ENCODE measurements around the gene KANK4. TPM values are rescaled to one million over a fixed set of nuclear protein-coding genes. Genes with fewer than 3 reads are reported as not detected.

KANK4 gene
- total and polyA plus RNA-seq, 9 donors: 6.6 to 17.1 (median 12.7) TPM

GRCh38 chr1:62357916-62358315, 38.7 kb upstream of the KANK4 start:
- Histone ChIP-seq H3K9me3 (replicated peaks; ENCODE audit: control insufficient read depth, low read depth, low read length) (no peaks in the 10 kb centered on the region), H3K27me3 (ENCODE audit: control insufficient read depth, insufficient read depth, low read length) (no peaks in the 10 kb centered on the region), H3K4me1 (ENCODE audit: control insufficient read depth, insufficient read depth, low read length) (peaks cover 19% of the 10 kb centered on the region), H3K36me3 (ENCODE audit: control insufficient read depth, insufficient read depth, low read length) (no peaks in the 10 kb centered on the region), H3K4me3 (ENCODE audit: low read length) (no peak overlapping the region), H3K27ac (ENCODE audit: low read length) (no peak overlapping the region)
- DNase-seq: no peak
- no CpG with 5 or more reads among the region's 6 CpGs for WGBS (ENCODE audit: insufficient coverage)

DNA sequence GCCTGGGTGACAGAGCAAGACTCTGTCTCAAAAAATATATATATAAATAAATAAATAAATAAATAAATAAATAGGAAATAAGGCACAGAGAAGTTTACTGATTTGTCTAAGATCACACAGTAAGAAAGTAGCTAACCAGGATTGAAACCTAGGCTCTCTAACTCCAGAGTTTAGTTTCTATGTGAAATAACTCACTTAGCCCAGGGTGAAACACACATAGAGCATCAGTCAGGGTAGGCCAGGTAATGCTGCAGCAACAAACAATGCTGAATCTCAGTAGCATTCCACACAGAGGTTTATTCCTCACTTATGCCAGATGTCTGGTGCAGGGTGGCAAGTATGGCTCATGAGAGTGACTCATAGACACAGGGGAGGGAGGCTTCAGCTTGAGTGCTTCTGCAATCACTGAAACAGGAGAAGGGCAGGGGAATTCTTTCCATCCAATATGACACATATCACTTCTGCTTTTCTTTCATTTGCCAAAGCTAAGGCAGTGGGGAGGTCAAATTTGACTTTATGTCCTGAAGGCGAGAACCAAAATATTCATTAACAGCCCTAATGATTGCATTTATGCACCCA, 37.1 kb upstream of the KANK4 start:
- no CpG with 5 or more reads among the region's 1 CpG for WGBS (ENCODE audit: insufficient coverage)
- no peak for DNase-seq
- H3K9me3 ChIP-seq (replicated peaks; ENCODE audit: control insufficient read depth, low read depth, low read length): no peaks in the 10 kb centered on the region
- H3K27me3 ChIP-seq (ENCODE audit: control insufficient read depth, insufficient read depth, low read length): no peaks in the 10 kb centered on the region
- no peak overlapping the region for H3K27ac ChIP-seq (ENCODE audit: low read length)
- H3K4me3 ChIP-seq (ENCODE audit: low read length): no peak overlapping the region
- peaks cover 8% of the 10 kb centered on the region for H3K4me1 ChIP-seq (ENCODE audit: control insufficient read depth, insufficient read depth, low read length)
- no peaks in the 10 kb centered on the region for H3K36me3 ChIP-seq (ENCODE audit: control insufficient read depth, insufficient read depth, low read length)

- DNase-seq: no peak
- no peaks in the 10 kb centered on the region for H3K9me3 ChIP-seq (replicated peaks; ENCODE audit: control insufficient read depth, low read depth, low read length)
- H3K27ac ChIP-seq (ENCODE audit: low read length): no peak overlapping the region
- whole genome bisulfite sequencing (ENCODE audit: insufficient coverage): 88% methylated on average over 7 of the region's 8 CpGs
- H3K36me3 ChIP-seq (ENCODE audit: control insufficient read depth, insufficient read depth, low read length): no peaks in the 10 kb centered on the region
- H3K27me3 ChIP-seq (ENCODE audit: control insufficient read depth, insufficient read depth, low read length): no peaks in the 10 kb centered on the region
- H3K4me1 ChIP-seq (ENCODE audit: control insufficient read depth, insufficient read depth, low read length): peaks cover 5% of the 10 kb centered on the region
- H3K4me3 ChIP-seq (ENCODE audit: low read length): no peak overlapping the region
These were observed 35.9 kb upstream of the KANK4 start for GRCh38 chr1:62355095-62355494.

DNA sequence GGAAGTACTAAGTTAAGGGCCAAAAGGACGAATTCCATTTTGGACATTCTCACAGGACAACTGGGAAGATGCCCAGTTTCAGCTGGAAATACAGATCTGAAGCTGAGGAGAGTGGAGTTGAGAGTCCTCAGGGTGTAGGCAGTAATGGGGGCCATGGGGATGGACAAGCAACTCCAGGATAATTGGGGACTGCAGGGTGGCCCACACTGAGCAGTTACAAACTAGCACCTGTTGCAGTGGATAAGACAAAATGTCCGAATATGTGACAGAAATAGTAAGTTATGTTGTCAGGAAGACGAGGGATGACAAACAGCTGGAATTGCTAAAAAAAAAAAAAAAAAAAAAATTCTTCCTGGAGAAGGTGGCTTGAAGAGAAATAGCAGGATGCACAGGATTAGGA, 34.6 kb upstream of the KANK4 start:
- Histone ChIP-seq H3K36me3 (ENCODE audit: control insufficient read depth, insufficient read depth, low read length) (no peaks in the 10 kb centered on the region), H3K9me3 (replicated peaks; ENCODE audit: control insufficient read depth, low read depth, low read length) (no peaks in the 10 kb centered on the region), H3K4me1 (ENCODE audit: control insufficient read depth, insufficient read depth, low read length) (peaks cover 5% of the 10 kb centered on the region), H3K27ac (ENCODE audit: low read length) (no peak overlapping the region), H3K4me3 (ENCODE audit: low read length) (no peak overlapping the region), H3K27me3 (ENCODE audit: control insufficient read depth, insufficient read depth, low read length) (no peaks in the 10 kb centered on the region)
- no peak for DNase-seq
- WGBS (ENCODE audit: insufficient coverage): 24% methylated on average over 3 of the region's 3 CpGs

DNA sequence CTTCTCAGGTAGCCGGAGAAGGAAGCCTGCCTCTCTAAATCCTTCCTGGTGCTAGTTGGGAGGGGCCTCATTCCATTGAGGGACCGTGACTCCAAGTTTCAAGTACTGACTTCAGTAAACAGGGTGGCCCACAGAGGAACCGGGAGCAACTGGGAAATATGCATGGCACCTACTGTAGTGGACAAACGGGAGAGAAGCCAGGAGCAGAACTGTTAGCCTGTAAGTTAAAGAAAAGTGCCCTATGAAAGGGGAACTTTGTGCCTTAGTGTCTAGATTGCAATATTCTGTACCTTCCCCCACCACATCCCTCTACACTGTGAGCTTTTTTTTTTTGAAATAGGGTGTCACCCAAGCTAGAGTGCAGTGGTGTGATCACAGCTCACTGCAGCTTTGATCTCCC, 33.2 kb upstream of the KANK4 start:
- no peak for DNase-seq
- no peaks in the 10 kb centered on the region for H3K27me3 ChIP-seq (ENCODE audit: control insufficient read depth, insufficient read depth, low read length)

DNA sequence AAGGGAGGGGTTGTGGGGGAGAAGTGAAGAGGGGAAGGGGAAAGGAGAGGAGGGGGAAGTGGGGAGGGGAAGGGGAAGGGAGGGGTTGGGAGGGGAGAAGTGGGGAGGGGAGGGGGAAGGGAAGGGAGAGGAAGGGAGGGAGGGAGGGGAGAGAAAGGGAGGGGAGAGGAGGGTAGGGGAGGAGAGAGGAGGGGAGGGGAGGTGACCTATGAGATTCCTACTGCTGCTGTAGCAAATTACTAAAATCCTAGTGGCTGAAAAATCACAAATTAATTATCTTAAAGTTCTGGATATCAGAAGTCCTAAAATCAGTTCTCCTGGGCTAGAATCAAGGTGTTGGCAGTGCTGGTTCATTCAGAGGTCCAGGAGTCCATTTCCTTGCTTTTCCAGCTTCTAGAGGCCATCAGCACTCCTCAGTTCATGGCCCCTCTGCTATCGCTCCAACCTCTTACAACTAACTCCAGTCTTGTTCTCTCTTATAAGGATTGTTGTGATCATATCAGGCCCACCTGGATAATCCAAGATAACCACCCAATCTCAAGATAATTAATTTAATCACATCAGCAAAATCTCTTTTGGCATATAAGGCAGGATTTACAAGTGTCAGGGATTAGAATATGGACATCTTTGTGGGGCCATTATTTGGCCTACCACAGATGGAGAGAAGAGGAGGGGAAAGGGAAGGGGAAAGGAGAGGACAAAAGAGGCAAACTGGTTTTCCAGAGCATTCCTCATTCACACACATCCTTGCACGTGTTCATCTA, 30.4 kb upstream of the KANK4 start:
- no peak overlapping the region for H3K27ac ChIP-seq (ENCODE audit: low read length)
- no peak for DNase-seq
- H3K27me3 ChIP-seq (ENCODE audit: control insufficient read depth, insufficient read depth, low read length): no peaks in the 10 kb centered on the region
- H3K36me3 ChIP-seq (ENCODE audit: control insufficient read depth, insufficient read depth, low read length): no peaks in the 10 kb centered on the region
- H3K9me3 ChIP-seq (replicated peaks; ENCODE audit: control insufficient read depth, low read depth, low read length): no peaks in the 10 kb centered on the region
- peaks cover 12% of the 10 kb centered on the region for H3K4me1 ChIP-seq (ENCODE audit: control insufficient read depth, insufficient read depth, low read length)
- no CpG with 5 or more reads among the region's 2 CpGs for WGBS (ENCODE audit: insufficient coverage)
- no peak overlapping the region for H3K4me3 ChIP-seq (ENCODE audit: low read length)

More for the DNA sequence above, 33.2 kb upstream of the KANK4 start:
- Histone ChIP-seq H3K27ac (ENCODE audit: low read length) (no peak overlapping the region), H3K4me3 (ENCODE audit: low read length) (no peak overlapping the region), H3K4me1 (ENCODE audit: control insufficient read depth, insufficient read depth, low read length) (peaks cover 6% of the 10 kb centered on the region), H3K9me3 (replicated peaks; ENCODE audit: control insufficient read depth, low read depth, low read length) (no peaks in the 10 kb centered on the region), H3K36me3 (ENCODE audit: control insufficient read depth, insufficient read depth, low read length) (no peaks in the 10 kb centered on the region)
- WGBS (ENCODE audit: insufficient coverage): 100% methylated on average over 2 of the region's 4 CpGs

DNA sequence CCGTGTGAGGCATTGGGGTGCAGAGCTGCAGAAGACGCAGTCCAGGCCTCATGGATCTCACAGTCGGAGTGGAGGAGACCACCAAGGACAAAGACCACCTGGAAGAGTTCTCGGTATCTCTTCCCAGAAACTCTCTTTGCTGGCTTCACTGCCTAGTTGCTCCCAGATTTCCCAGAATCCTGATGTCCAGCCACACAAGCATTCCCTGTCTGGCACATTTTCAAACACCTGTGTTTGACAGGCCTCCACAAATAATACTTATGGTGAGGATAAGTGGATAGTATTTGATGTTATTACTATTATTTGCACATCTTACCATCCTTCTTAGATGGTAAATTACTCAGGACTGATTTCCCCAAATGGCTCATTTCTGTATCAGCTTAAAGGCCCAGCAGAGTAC, 27.7 kb upstream of the KANK4 start:
- Histone ChIP-seq H3K27ac (ENCODE audit: low read length) (no peak overlapping the region), H3K4me1 (ENCODE audit: control insufficient read depth, insufficient read depth, low read length) (peaks cover 7% of the 10 kb centered on the region), H3K4me3 (ENCODE audit: low read length) (no peak overlapping the region), H3K36me3 (ENCODE audit: control insufficient read depth, insufficient read depth, low read length) (no peaks in the 10 kb centered on the region), H3K27me3 (ENCODE audit: control insufficient read depth, insufficient read depth, low read length) (no peaks in the 10 kb centered on the region), H3K9me3 (replicated peaks; ENCODE audit: control insufficient read depth, low read depth, low read length) (no peaks in the 10 kb centered on the region)
- DNase-seq: peak; percentile 55
- WGBS (ENCODE audit: insufficient coverage): 40% methylated on average over 2 of the region's 4 CpGs

- Histone ChIP-seq H3K36me3 (ENCODE audit: control insufficient read depth, insufficient read depth, low read length) (no peaks in the 10 kb centered on the region), H3K27ac (ENCODE audit: low read length) (no peak overlapping the region), H3K4me3 (ENCODE audit: low read length) (no peak overlapping the region), H3K9me3 (replicated peaks; ENCODE audit: control insufficient read depth, low read depth, low read length) (no peaks in the 10 kb centered on the region), H3K27me3 (ENCODE audit: control insufficient read depth, insufficient read depth, low read length) (no peaks in the 10 kb centered on the region), H3K4me1 (ENCODE audit: control insufficient read depth, insufficient read depth, low read length) (peaks cover 17% of the 10 kb centered on the region)
- 96% methylated on average over 4 of the region's 5 CpGs for WGBS (ENCODE audit: insufficient coverage)
- no peak for DNase-seq
These were observed 24.7 kb upstream of the KANK4 start for GRCh38 chr1:62343911-62344310.

GRCh38 chr1:62342270-62342669, 23.0 kb upstream of the KANK4 start:
- no peak for DNase-seq
- no peaks in the 10 kb centered on the region for H3K36me3 ChIP-seq (ENCODE audit: control insufficient read depth, insufficient read depth, low read length)
- 100% methylated on average over 1 of the region's 3 CpGs for WGBS (ENCODE audit: insufficient coverage)
- no peaks in the 10 kb centered on the region for H3K27me3 ChIP-seq (ENCODE audit: control insufficient read depth, insufficient read depth, low read length)
- H3K4me3 ChIP-seq (ENCODE audit: low read length): no peak overlapping the region
- no peaks in the 10 kb centered on the region for H3K9me3 ChIP-seq (replicated peaks; ENCODE audit: control insufficient read depth, low read depth, low read length)
- peaks cover 31% of the 10 kb centered on the region for H3K4me1 ChIP-seq (ENCODE audit: control insufficient read depth, insufficient read depth, low read length)
- H3K27ac ChIP-seq (ENCODE audit: low read length): no peak overlapping the region

DNA sequence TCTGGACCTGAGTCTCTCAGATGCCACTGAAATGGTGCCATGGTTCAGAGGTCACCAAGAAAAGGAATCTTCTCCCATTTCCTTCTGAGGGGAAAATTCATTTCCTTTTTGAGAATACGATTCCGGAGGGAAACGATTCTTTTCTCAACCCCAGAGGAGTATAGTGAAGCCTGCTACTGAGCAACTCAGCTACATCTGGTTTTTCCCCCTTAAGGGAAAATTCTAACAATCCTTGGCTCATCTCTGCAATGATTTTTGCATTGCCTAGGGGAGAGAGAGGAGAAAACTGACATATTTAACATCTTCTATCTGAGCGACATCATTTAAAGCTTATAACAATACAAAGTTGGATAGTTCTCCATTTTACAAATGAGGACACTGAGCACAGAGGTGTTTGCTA, 22.4 kb upstream of the KANK4 start:
- Histone ChIP-seq H3K9me3 (replicated peaks; ENCODE audit: control insufficient read depth, low read depth, low read length) (no peaks in the 10 kb centered on the region), H3K4me1 (ENCODE audit: control insufficient read depth, insufficient read depth, low read length) (peaks cover 32% of the 10 kb centered on the region), H3K27me3 (ENCODE audit: control insufficient read depth, insufficient read depth, low read length) (no peaks in the 10 kb centered on the region), H3K36me3 (ENCODE audit: control insufficient read depth, insufficient read depth, low read length) (no peaks in the 10 kb centered on the region), H3K4me3 (ENCODE audit: low read length) (no peak overlapping the region), H3K27ac (ENCODE audit: low read length) (peak overlapping the region; percentile 35)
- no CpG with 5 or more reads among the region's 4 CpGs for WGBS (ENCODE audit: insufficient coverage)
- DNase-seq: peak; percentile 47

All from muscle of leg (tissue), 11 donors.